GM19467 (cell line): ENCODE data around the gene NAPG.
"Not testable (repeated sequence)": the region's sequence is repeated elsewhere in the genome, so short reads cannot be mapped to it uniquely, and the experiment has no call there.

Source experiments
- ATAC-seq: cut with Tn5 transposase; IDR thresholded peaks from one replicate; pipeline ENCODE4 v1.9.1; 2021; ENCODE audit warnings: mild to moderate bottlenecking, moderate library complexity; ENCODE audit not compliant: unreplicated experiment

The NAPG gene

GRCh38 chr18:10525697-10526560 is at the start of gene NAPG:
NAPG (plus strand) TSS chr18:10526027; CDS start chr18:10526103, 76 bp downstream.
- peak; percentile 87 for ATAC-seq

GRCh38 chr18:10476338-10476791 is 49.5 kb upstream of the NAPG start:
- ATAC-seq = no peak

- ATAC-seq = no peak
Measured at GRCh38 chr18:10477121-10477862, 48.5 kb upstream of the NAPG start.

GRCh38 chr18:10477863-10478260 is 48.0 kb upstream of the NAPG start:
- ATAC-seq = no peak

- ATAC-seq = no peak
Measured at GRCh38 chr18:10481831-10482230, 44.0 kb upstream of the NAPG start.

- ATAC-seq = peak; percentile 16
Measured at GRCh38 chr18:10482363-10482984, 43.4 kb upstream of the NAPG start.

GRCh38 chr18:10482985-10483949 is 42.6 kb upstream of the NAPG start:
- peak; percentile 72 for ATAC-seq

GRCh38 chr18:10485475-10485874 is 40.4 kb upstream of the NAPG start:
- no peak for ATAC-seq

- ATAC-seq = no peak
Measured at GRCh38 chr18:10486362-10486761, 39.5 kb upstream of the NAPG start.

GRCh38 chr18:10487154-10487553 is 38.7 kb upstream of the NAPG start:
- ATAC-seq = no peak

GRCh38 chr18:10488017-10488416 is 37.8 kb upstream of the NAPG start:
- ATAC-seq = no peak

GRCh38 chr18:10490401-10491165 is 35.2 kb upstream of the NAPG start:
- peak; percentile 95 for ATAC-seq

- no peak for ATAC-seq
Measured at GRCh38 chr18:10495936-10496335, 29.9 kb upstream of the NAPG start.

GRCh38 chr18:10497206-10497749 is 28.5 kb upstream of the NAPG start:
- ATAC-seq = no peak

GRCh38 chr18:10499230-10499629 is 26.6 kb upstream of the NAPG start:
- ATAC-seq = no peak

GRCh38 chr18:10500038-10500437 is 25.8 kb upstream of the NAPG start:
- no peak for ATAC-seq

GRCh38 chr18:10504723-10505122 is 21.1 kb upstream of the NAPG start:
- ATAC-seq = no peak

GRCh38 chr18:10505892-10506291 is 19.9 kb upstream of the NAPG start:
- ATAC-seq = not testable (repeated sequence)

GRCh38 chr18:10508591-10508990 is 17.2 kb upstream of the NAPG start:
- no peak for ATAC-seq
